GM12878 (cell line): Measurements from ENCODE around the gene LIPA. TPM values are rescaled to one million over a fixed set of nuclear protein-coding genes. Genes with fewer than 3 reads are reported as not detected.
A peak's percentile ranks its signal among the peaks of the same experiment; 100 is the strongest.

Experiments
- BACH1 ChIP-seq: fragments of 450-650 bp; IDR thresholded peaks from 2 replicates; pipeline ENCODE4 v1.6.1; 2017; ENCODE audit warnings: mild to moderate bottlenecking, borderline replicate concordance
- BCL11A ChIP-seq: IDR thresholded peaks from 2 replicates; pipeline ENCODE4 v1.6.1; 2011; ENCODE audit warnings: low read depth, low read length
- BHLHE40 ChIP-seq, 2 experiments: fragments of 450-650 bp in 1 of 2; IDR thresholded peaks; 2 replicates each; pipeline ENCODE4 v1.6.1; 2011 to 2017; ENCODE audit warnings: low read depth in 2 of 2, borderline replicate concordance in 1 of 2, improper control_type of control experiment in 1 of 2, low read length in 1 of 2, mild to moderate bottlenecking in 1 of 2
- BMI1 ChIP-seq: fragments of 450-650 bp; IDR thresholded peaks from 2 replicates; pipeline ENCODE4 v1.6.1; 2016; ENCODE audit warnings: mild to moderate bottlenecking, moderate library complexity, borderline replicate concordance
- CBX3 ChIP-seq: fragments of 200-600 bp; sonication (generic); IDR thresholded peaks from 2 replicates; pipeline ENCODE4 v1.6.1; 2016; ENCODE audit warnings: low read depth, borderline replicate concordance
- ETV6 ChIP-seq, 2 experiments: fragments of 450-650 bp in 1 of 2; IDR thresholded peaks in 1 of 2; conservative IDR thresholded peaks in 1 of 2; 2 replicates each; pipeline ENCODE4 v1.6.1; 2014; ENCODE audit warnings: antibody characterized with exemption in 1 of 2, borderline replicate concordance in 1 of 2, low read depth in 1 of 2, mild to moderate bottlenecking in 1 of 2, moderate library complexity in 1 of 2
- GATAD2B ChIP-seq: fragments of 450-650 bp; conservative IDR thresholded peaks from 2 replicates; pipeline ENCODE4 v1.6.1; 2017; ENCODE audit warnings: low read depth, mild to moderate bottlenecking, moderate library complexity
- HDGF ChIP-seq: fragments of 450-650 bp; IDR thresholded peaks from 2 replicates; pipeline ENCODE4 v1.6.1; 2016; ENCODE audit warnings: antibody characterized with exemption
- NRF1 ChIP-seq: conservative IDR thresholded peaks from 2 replicates; pipeline ENCODE4 v1.6.1; 2011; ENCODE audit warnings: mild to moderate bottlenecking, low read depth, low read length, improper control_type of control experiment
- PML ChIP-seq: IDR thresholded peaks from 2 replicates; pipeline ENCODE4 v1.6.1; 2012; ENCODE audit warnings: low read length, inconsistent platforms
- RB1 ChIP-seq: fragments of 450-650 bp; formaldehyde crosslinking; IDR thresholded peaks from 2 replicates; pipeline ENCODE4 v1.6.1; 2017; ENCODE audit warnings: mild to moderate bottlenecking, borderline replicate concordance
- SP1 ChIP-seq: IDR thresholded peaks from one replicate; pipeline ENCODE4 v1.6.1; 2011; ENCODE audit warnings: low read depth, low read length
- SPI1 ChIP-seq: IDR thresholded peaks from 2 replicates; pipeline ENCODE4 v1.6.1; 2011; ENCODE audit warnings: low read depth, mild to moderate bottlenecking, low read length, moderate library complexity, borderline replicate concordance; ENCODE audit not compliant: insufficient read depth
- ZZZ3 ChIP-seq: IDR thresholded peaks from 2 replicates; pipeline ENCODE4 v1.6.1; 2011; ENCODE audit warnings: low read depth; ENCODE audit not compliant: control insufficient read depth, insufficient read length
- polyA plus RNA-seq, 11 experiments: library from polyadenylated mRNA; depleted of rRNA in 4 of 11; unstranded in 6 of 11; stranded (reverse) in 5 of 11; fragments of >200 nt; fragmentation: Nextera tagmentation in 4 of 11; fragmentation: Illumina TruSeq in 1 of 11; extraction: Ambion mirVana in 4 of 11; extraction: Trizol in 1 of 11; gene quantifications; 1 replicate in 1 of 11; 2 replicates in 10 of 11; pipeline versions ENCODE4 v1.2.1 to v1.2.3, GENCODE V29; 2011 to 2016; ENCODE audit warnings: inconsistent platforms in 2 of 11, missing spikeins in 2 of 11, low read depth in 1 of 11
- total RNA-seq, 4 experiments: library from RNA; depleted of rRNA in 3 of 4; stranded (reverse); fragments of >200 nt in 3 of 4; fragmentation: Illumina TruSeq in 1 of 4; extraction: Trizol in 1 of 4; gene quantifications; 2 replicates each; pipeline versions ENCODE4 v1.2.1 to v1.2.3, GENCODE V29; 2013 to 2021
- TF ChIP-seq, protein P1 (sequence below): IDR thresholded peaks from 2 replicates; pipeline ENCODE4 v1.6.1; 2012; ENCODE audit warnings: low read depth, low read length, improper control_type of control experiment
- TF ChIP-seq, protein P2 (sequence below): IDR thresholded peaks from 2 replicates; pipeline ENCODE4 v1.6.1; 2012; ENCODE audit warnings: low read depth, low read length, improper control_type of control experiment
- TF ChIP-seq, protein P3 (sequence below): fragments of 450-650 bp; IDR thresholded peaks from 2 replicates; pipeline ENCODE4 v1.6.1; 2017; ENCODE audit warnings: mild to moderate bottlenecking, low read depth, inconsistent platforms; ENCODE audit not compliant: poor library complexity, severe bottlenecking
- TF ChIP-seq, protein P4 (sequence below): fragments of 450-650 bp; IDR thresholded peaks from 2 replicates; pipeline ENCODE4 v1.6.1; 2017; ENCODE audit warnings: mild to moderate bottlenecking

The LIPA gene
- total and polyA plus RNA-seq, 10 of the 15 experiments (the other 5 are each of a cell fraction or from before 2014, with no cell fraction given): 31.1 to 50.3 (median 39.5) TPM

DNA sequence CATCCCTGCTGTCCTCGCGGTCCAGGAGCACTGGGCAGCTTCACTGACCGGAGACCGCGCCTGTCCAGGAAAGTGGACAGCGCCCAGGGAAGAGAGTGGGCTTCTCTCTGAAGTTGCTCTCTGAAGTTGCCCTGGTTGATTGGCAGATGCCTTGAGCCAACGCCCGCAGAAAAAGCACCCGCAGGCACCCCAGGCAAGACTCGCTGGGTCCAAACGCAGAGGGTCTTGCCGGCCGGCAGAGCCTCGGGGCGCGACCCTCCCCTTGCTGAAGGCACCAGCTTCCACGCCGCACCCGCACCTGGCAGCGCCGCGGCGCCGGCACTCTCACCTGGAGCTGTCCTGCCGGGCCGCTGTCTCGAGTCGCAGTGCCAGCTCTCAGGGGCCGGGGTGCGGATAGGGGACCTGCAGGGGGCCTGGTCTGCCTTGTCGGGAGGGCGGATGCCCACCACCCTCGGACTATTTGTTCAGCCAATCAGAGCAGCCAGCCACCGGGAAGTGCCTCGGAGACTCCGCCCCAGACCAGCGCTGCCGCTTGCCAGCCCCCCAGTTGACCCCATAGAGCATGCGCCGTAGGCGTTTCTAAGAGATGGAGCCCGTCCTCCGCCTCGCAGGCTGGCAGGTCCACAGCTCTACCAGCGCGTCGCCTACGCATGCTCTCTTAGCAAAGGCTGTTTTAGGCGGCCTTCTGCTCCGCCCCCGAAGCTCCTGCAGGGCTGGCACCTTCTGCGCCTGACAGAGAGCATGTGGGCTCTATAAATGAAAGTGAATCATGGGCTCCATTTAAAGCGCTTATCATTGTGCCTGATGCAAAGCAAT is at the start of gene LIPA (continued):
- TF ChIP-seq BCL11A (no peak), SP1 (no peak), BACH1 (0 out of 2 replicates have a peak, but pooled peaks have one; percentile 17), ETV6 (conservative IDR thresholded peaks at IDR 0.05 in 1 of 2, IDR thresholded peaks at IDR 0.05 in 1 of 2; ENCODE audit: borderline replicate concordance in 1 of 2, low read depth in 1 of 2) (no peak), CBX3 (no peak), ZZZ3 (no peak), BMI1 (no peak), GATAD2B (peak; percentile 66; the same call in 1 of the 2 replicates), SPI1 (0 out of 2 replicates have a peak, but pooled peaks have one; percentile 36), NRF1 (peak; percentile 71), HDGF (peak; percentile 71; the same call in 1 of the 2 replicates), RB1 (0 out of 2 replicates have a peak, but pooled peaks have one; percentile 29), BHLHE40 (IDR thresholded peaks at IDR 0.05; ENCODE audit: borderline replicate concordance in 1 of 2, low read depth in 2 of 2, low read length in 1 of 2) (peak in 1 of 2 experiments; percentile 23; a peak in 1 of 4 replicates), PML (no peak)
- TF ChIP-seq, protein P1, sequence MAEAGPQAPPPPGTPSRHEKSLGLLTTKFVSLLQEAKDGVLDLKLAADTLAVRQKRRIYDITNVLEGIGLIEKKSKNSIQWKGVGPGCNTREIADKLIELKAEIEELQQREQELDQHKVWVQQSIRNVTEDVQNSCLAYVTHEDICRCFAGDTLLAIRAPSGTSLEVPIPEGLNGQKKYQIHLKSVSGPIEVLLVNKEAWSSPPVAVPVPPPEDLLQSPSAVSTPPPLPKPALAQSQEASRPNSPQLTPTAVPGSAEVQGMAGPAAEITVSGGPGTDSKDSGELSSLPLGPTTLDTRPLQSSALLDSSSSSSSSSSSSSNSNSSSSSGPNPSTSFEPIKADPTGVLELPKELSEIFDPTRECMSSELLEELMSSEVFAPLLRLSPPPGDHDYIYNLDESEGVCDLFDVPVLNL: no peak
- TF ChIP-seq, protein P2, sequence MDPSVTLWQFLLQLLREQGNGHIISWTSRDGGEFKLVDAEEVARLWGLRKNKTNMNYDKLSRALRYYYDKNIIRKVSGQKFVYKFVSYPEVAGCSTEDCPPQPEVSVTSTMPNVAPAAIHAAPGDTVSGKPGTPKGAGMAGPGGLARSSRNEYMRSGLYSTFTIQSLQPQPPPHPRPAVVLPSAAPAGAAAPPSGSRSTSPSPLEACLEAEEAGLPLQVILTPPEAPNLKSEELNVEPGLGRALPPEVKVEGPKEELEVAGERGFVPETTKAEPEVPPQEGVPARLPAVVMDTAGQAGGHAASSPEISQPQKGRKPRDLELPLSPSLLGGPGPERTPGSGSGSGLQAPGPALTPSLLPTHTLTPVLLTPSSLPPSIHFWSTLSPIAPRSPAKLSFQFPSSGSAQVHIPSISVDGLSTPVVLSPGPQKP: no peak
- TF ChIP-seq, protein P3, sequence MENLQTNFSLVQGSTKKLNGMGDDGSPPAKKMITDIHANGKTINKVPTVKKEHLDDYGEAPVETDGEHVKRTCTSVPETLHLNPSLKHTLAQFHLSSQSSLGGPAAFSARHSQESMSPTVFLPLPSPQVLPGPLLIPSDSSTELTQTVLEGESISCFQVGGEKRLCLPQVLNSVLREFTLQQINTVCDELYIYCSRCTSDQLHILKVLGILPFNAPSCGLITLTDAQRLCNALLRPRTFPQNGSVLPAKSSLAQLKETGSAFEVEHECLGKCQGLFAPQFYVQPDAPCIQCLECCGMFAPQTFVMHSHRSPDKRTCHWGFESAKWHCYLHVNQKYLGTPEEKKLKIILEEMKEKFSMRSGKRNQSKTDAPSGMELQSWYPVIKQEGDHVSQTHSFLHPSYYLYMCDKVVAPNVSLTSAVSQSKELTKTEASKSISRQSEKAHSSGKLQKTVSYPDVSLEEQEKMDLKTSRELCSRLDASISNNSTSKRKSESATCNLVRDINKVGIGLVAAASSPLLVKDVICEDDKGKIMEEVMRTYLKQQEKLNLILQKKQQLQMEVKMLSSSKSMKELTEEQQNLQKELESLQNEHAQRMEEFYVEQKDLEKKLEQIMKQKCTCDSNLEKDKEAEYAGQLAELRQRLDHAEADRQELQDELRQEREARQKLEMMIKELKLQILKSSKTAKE: no peak
- TF ChIP-seq, protein P4, sequence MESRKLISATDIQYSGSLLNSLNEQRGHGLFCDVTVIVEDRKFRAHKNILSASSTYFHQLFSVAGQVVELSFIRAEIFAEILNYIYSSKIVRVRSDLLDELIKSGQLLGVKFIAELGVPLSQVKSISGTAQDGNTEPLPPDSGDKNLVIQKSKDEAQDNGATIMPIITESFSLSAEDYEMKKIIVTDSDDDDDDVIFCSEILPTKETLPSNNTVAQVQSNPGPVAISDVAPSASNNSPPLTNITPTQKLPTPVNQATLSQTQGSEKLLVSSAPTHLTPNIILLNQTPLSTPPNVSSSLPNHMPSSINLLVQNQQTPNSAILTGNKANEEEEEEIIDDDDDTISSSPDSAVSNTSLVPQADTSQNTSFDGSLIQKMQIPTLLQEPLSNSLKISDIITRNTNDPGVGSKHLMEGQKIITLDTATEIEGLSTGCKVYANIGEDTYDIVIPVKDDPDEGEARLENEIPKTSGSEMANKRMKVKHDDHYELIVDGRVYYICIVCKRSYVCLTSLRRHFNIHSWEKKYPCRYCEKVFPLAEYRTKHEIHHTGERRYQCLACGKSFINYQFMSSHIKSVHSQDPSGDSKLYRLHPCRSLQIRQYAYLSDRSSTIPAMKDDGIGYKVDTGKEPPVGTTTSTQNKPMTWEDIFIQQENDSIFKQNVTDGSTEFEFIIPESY: no peak
